Mucosa of descending colon (tissue), 3 donors: ENCODE measurements around the gene BARX1. TPM values are rescaled to one million over a fixed set of nuclear protein-coding genes. Genes with fewer than 3 reads are reported as not detected.
"Not testable (repeated sequence)": the region's sequence is repeated elsewhere in the genome, so short reads cannot be mapped to it uniquely, and the experiment has no call there.

Experiments
- ATAC-seq: fragments of 200-7000 bp; cut with Tn5 transposase; one replicate; pipeline ENCODE4 v1.9.1; 2020; ENCODE audit warnings: mild to moderate bottlenecking, moderate library complexity
- DNase-seq, 3 donors: peaks; one replicate each; pipeline ENCODE4 v3.0.0-alpha.2; 2020
- H3K36me3 ChIP-seq: fragments of 200-600 bp; one replicate; pipeline ENCODE4 v1.8.0; 2021; ENCODE audit warnings: low read depth, mild to moderate bottlenecking
- H3K4me1 ChIP-seq: fragments of 200-600 bp; one replicate; pipeline ENCODE4 v1.8.0; 2021; ENCODE audit warnings: low read depth, mild to moderate bottlenecking
- H3K4me3 ChIP-seq: fragments of 200-600 bp; one replicate; pipeline ENCODE4 v1.8.0; 2021; ENCODE audit warnings: mild to moderate bottlenecking
- H3K9me3 ChIP-seq: fragments of 200-600 bp; one replicate; pipeline ENCODE4 v1.8.0; 2021; ENCODE audit warnings: mild to moderate bottlenecking
- intact Hi-C, 2 donors: fragments of 100-400 bp; cut with DNase I in 1 of 2; cut with micrococcal nuclease in 1 of 2; formaldehyde crosslinking; loops; one replicate each; pipeline versions ENCODE4 v1.11.0 to v1.11.1; 2022; cut with DNase I, micrococcal nuclease
- total RNA-seq, 3 donors: library from RNA; stranded (reverse); fragmentation: NEBNext Ultra II Directional in 2 of 3; extraction: Animal tissue kit (Norgen Biotek cat#: 25700) in 2 of 3; gene quantifications; one replicate each; pipeline versions ENCODE4 v1.2.1 to v1.2.4, GENCODE V29; 2021 to 2023
- TF ChIP-seq, protein P1 (sequence below): fragments of 200-600 bp; IDR thresholded peaks from one replicate; pipeline ENCODE4 v1.8.0; 2022; ENCODE audit warnings: antibody characterized with exemption, mild to moderate bottlenecking
- donor health status: DM: no; HTN: no; CAD: no; lungs with moderate emphysema.
- donor health status: DM: no; HTN: no; CAD: no.
- donor health status: DM: no; HTN: yes; CAD: no.

Gene BARX1
- total RNA-seq, 3 donors from 2014 or later, result 0.17 TPM; not detected in 2

GRCh38 chr9:93940951-93941350, 14.2 kb downstream of the BARX1 start:
- intact Hi-C loops, result no loop called here
- Histone ChIP-seq H3K36me3 (no peaks in the 10 kb centered on the region), H3K9me3 (no peaks in the 10 kb centered on the region), H3K4me1 (no peaks in the 10 kb centered on the region), H3K4me3 (no peak overlapping the region)
- TF ChIP-seq, protein P1, sequence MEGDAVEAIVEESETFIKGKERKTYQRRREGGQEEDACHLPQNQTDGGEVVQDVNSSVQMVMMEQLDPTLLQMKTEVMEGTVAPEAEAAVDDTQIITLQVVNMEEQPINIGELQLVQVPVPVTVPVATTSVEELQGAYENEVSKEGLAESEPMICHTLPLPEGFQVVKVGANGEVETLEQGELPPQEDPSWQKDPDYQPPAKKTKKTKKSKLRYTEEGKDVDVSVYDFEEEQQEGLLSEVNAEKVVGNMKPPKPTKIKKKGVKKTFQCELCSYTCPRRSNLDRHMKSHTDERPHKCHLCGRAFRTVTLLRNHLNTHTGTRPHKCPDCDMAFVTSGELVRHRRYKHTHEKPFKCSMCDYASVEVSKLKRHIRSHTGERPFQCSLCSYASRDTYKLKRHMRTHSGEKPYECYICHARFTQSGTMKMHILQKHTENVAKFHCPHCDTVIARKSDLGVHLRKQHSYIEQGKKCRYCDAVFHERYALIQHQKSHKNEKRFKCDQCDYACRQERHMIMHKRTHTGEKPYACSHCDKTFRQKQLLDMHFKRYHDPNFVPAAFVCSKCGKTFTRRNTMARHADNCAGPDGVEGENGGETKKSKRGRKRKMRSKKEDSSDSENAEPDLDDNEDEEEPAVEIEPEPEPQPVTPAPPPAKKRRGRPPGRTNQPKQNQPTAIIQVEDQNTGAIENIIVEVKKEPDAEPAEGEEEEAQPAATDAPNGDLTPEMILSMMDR, result no peak
- ATAC-seq (no peak), DNase-seq (no peak)

GRCh38 chr9:93939589-93939988, 15.6 kb downstream of the BARX1 start:
- DNase-seq, H3K4me3 ChIP-seq, intact Hi-C loops, H3K9me3 ChIP-seq, H3K4me1 ChIP-seq, ATAC-seq, H3K36me3 ChIP-seq: not testable (repeated sequence)

DNA sequence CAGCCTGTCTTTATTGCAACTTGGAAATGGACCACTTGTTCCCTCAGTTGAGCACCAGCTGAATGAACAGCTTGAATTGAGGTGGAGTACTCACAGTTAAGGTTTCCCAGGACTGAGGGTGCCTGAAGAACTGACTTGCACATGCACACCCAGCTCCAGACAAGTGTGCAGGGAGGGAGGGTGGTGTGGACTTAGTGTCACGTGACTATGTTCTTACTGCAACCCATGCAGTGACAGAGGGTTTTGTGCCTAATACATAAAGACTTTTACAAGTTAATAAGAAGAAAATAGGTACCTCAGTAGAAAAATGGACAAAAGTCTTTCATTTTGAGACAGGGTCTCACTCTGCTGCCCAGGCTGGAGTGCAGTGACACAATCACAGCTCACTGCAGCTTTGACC, 18.0 kb downstream of the BARX1 start:
- DNase-seq, result no peak
- TF ChIP-seq, protein P1, result no peak
- no peaks in the 10 kb centered on the region for H3K36me3 ChIP-seq
- H3K9me3 ChIP-seq, result no peaks in the 10 kb centered on the region
- ATAC-seq, result no peak
- intact Hi-C loops, result no loop called here
- no peak overlapping the region for H3K4me3 ChIP-seq
- no peaks in the 10 kb centered on the region for H3K4me1 ChIP-seq

DNA sequence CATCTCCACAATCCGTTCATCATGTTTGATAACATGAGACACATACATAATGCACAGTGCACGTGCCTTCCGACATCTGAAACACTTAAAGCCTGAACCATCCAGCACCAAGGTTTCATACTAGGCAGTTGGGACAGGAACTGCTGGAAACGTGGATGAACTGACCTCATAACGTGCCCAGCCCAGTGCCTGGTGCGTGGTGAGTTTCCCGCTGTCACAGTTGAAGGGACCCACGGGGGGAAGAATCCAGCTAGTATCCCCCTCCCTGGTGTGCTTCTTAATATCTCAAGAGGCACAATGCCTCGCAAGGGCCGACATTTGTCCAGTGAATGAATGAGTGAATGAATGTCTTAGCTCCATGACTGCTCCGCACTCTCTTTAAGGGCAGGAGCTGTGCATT, 23.2 kb downstream of the BARX1 start:
- no peaks in the 10 kb centered on the region for H3K4me1 ChIP-seq
- H3K4me3 ChIP-seq, result no peak overlapping the region
- ATAC-seq (no peak), DNase-seq (no peak)
- no peaks in the 10 kb centered on the region for H3K36me3 ChIP-seq
- TF ChIP-seq, protein P1, result no peak
- intact Hi-C loops, result no loop called here
- no peaks in the 10 kb centered on the region for H3K9me3 ChIP-seq

- Histone ChIP-seq H3K36me3 (no peaks in the 10 kb centered on the region), H3K9me3 (no peaks in the 10 kb centered on the region), H3K4me1 (no peaks in the 10 kb centered on the region), H3K4me3 (no peak overlapping the region)
- DNase-seq (no peak), ATAC-seq (no peak)
- intact Hi-C loops, result no loop called here
- TF ChIP-seq, protein P1, result no peak
Observed at GRCh38 chr9:93930070-93930469, 25.1 kb downstream of the BARX1 start.

DNA sequence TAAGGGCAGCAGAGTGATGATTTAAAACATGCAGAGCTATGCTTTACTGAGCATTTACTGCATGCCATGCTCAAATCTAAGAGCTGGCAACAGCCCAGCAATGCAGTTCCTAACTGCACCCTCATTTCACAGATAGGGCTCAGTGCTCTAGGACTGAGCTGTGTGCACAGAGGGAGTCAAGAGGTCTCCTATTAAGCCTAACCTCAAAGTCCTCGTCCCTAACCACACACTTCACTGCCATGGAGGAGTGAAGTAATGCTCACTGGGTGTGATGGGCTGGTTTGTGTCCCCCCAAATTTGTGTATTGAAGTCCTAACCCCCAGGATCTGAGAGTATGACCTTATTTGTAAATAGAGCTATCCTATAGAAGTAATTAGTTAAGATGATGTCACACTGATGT, 25.9 kb downstream of the BARX1 start:
- H3K4me3 ChIP-seq, result no peak overlapping the region
- H3K36me3 ChIP-seq, result no peaks in the 10 kb centered on the region
- ATAC-seq, result no peak
- H3K9me3 ChIP-seq, result no peaks in the 10 kb centered on the region
- intact Hi-C loops, result no loop called here
- H3K4me1 ChIP-seq, result no peaks in the 10 kb centered on the region
- no peak for DNase-seq
- TF ChIP-seq, protein P1, result no peak
